Cortex of kidney (tissue), 1 donor: ENCODE measurements around the gene RAB40C.

ENCODE experiments used
- DNase-seq: peaks from one replicate; lab custom pipeline; 2025; lab: John Stamatoyannopoulos, UW

RAB40C gene

GRCh38 chr16:670485-671352 lies 80.9 kb downstream of the RAB40C start:
- DNase-seq = no peak

- DNase-seq = no peak
Measured at GRCh38 chr16:671353-672131, 81.7 kb downstream of the RAB40C start.

GRCh38 chr16:672371-672770 lies 82.5 kb downstream of the RAB40C start:
- no peak for DNase-seq

- DNase-seq = no peak
Measured at GRCh38 chr16:672851-673250, 83.0 kb downstream of the RAB40C start.

- DNase-seq = no peak
Measured at GRCh38 chr16:673399-673991, 83.6 kb downstream of the RAB40C start.

GRCh38 chr16:674214-674881 lies 84.5 kb downstream of the RAB40C start:
- no peak for DNase-seq

- no peak for DNase-seq
Measured at GRCh38 chr16:674968-675883, 85.4 kb downstream of the RAB40C start, which contains the start of gene RHBDL1. TSS of gene RHBDL1 (plus strand) at chr16:675671. CDS start at chr16:675791, 120 bp downstream.

- no peak for DNase-seq
Measured at GRCh38 chr16:675884-676564, 86.2 kb downstream of the RAB40C start.

GRCh38 chr16:676565-676902 lies 86.7 kb downstream of the RAB40C start:
- DNase-seq = no peak

GRCh38 chr16:676913-677312 lies 87.0 kb downstream of the RAB40C start:
- DNase-seq = no peak

- DNase-seq = no peak
Measured at GRCh38 chr16:677316-678190, 87.7 kb downstream of the RAB40C start.

- no peak for DNase-seq
Measured at GRCh38 chr16:678209-678857, 88.5 kb downstream of the RAB40C start.
